Neuronal stem cell (in vitro differentiated cells): ENCODE measurements around the gene POLR2J3. TPM values are rescaled to one million over a fixed set of nuclear protein-coding genes. Genes with fewer than 3 reads are reported as not detected.
"Not testable (repeated sequence)": the region's sequence is repeated elsewhere in the genome, so short reads cannot be mapped to it uniquely, and the experiment has no call there.

Experiments used
- DNase-seq: peaks from one replicate; pipeline ENCODE4 v3.0.0-alpha.2; 2013; ENCODE audit warnings: low spot score
- H2AFZ ChIP-seq: one replicate; pipeline ENCODE4 v1.6.1; 2013; ENCODE audit warnings: mild to moderate bottlenecking, low read length, inconsistent platforms
- H2AK5ac ChIP-seq: 2 replicates; pipeline ENCODE4 v1.6.1; 2013; ENCODE audit warnings: low read depth, mild to moderate bottlenecking, inconsistent platforms, low read length, moderate library complexity, mixed read lengths
- H2BK120ac ChIP-seq: 2 replicates; pipeline ENCODE4 v1.6.1; 2013; ENCODE audit warnings: low read depth, mild to moderate bottlenecking, inconsistent platforms, low read length, moderate library complexity, mixed read lengths
- H2BK12ac ChIP-seq: one replicate; pipeline ENCODE4 v1.6.1; 2013; ENCODE audit warnings: low read length, inconsistent platforms
- H2BK15ac ChIP-seq: 2 replicates; pipeline ENCODE4 v1.6.1; 2013; ENCODE audit warnings: mild to moderate bottlenecking, low read length, inconsistent platforms, mixed read lengths
- H2BK5ac ChIP-seq: one replicate; pipeline ENCODE4 v1.6.1; 2013; ENCODE audit warnings: inconsistent platforms, mild to moderate bottlenecking, low read length, moderate library complexity
- H3K14ac ChIP-seq: one replicate; pipeline ENCODE4 v1.6.1; 2013; ENCODE audit warnings: low read length, inconsistent platforms
- H3K18ac ChIP-seq: 2 replicates; pipeline ENCODE4 v1.6.1; 2013; ENCODE audit warnings: low read length, inconsistent platforms
- H3K23ac ChIP-seq: 2 replicates; pipeline ENCODE4 v1.6.1; 2013; ENCODE audit warnings: low read depth, mild to moderate bottlenecking, mixed read lengths, low read length, inconsistent platforms; ENCODE audit not compliant: poor library complexity
- H3K27ac ChIP-seq: replicated peaks from 3 replicates; pipeline ENCODE4 v1.5.1; 2013; ENCODE audit warnings: low read length, inconsistent platforms
- H3K27me3 ChIP-seq, 3 experiments: 2 replicates each; pipeline ENCODE4 v1.6.1; 2013; ENCODE audit warnings: low read length in 3 of 3, mild to moderate bottlenecking in 2 of 3, inconsistent platforms in 1 of 3, low read depth in 1 of 3, mixed read lengths in 1 of 3, moderate library complexity in 1 of 3; ENCODE audit not compliant: control insufficient read depth in 3 of 3, insufficient read depth in 3 of 3
- H3K36me3 ChIP-seq, 2 donors: replicated peaks in 1 of 2; 2 replicates each; pipeline ENCODE4 v1.6.1; 2013; ENCODE audit warnings: low read length in 2 of 2; ENCODE audit not compliant: control insufficient read depth in 2 of 2, insufficient read depth in 2 of 2
- H3K4ac ChIP-seq: 2 replicates; pipeline ENCODE4 v1.6.1; 2013; ENCODE audit warnings: inconsistent platforms, mild to moderate bottlenecking, low read length, moderate library complexity
- H3K4me1 ChIP-seq, 2 donors: 1 replicate in 1 of 2; 2 replicates in 1 of 2; pipeline ENCODE4 v1.6.1; 2013; ENCODE audit warnings: low read length in 2 of 2, low read depth in 1 of 2; ENCODE audit not compliant: control insufficient read depth in 2 of 2, insufficient read depth in 1 of 2
- H3K4me2 ChIP-seq: one replicate; pipeline ENCODE4 v1.6.1; 2013; ENCODE audit warnings: mild to moderate bottlenecking, low read length, inconsistent platforms; ENCODE audit not compliant: insufficient read depth, poor library complexity, severe bottlenecking
- H3K4me3 ChIP-seq, 2 donors: 2 replicates each; pipeline ENCODE4 v1.5.1; 2013; ENCODE audit warnings: low read length in 2 of 2, mild to moderate bottlenecking in 2 of 2, inconsistent platforms in 1 of 2, moderate library complexity in 1 of 2
- H3K79me1 ChIP-seq: one replicate; pipeline ENCODE4 v1.6.1; 2013; ENCODE audit warnings: low read depth, mild to moderate bottlenecking, inconsistent platforms, low read length, moderate library complexity
- H3K9ac ChIP-seq: one replicate; pipeline ENCODE4 v1.6.1; 2013; ENCODE audit warnings: mild to moderate bottlenecking, low read depth, low read length, inconsistent platforms; ENCODE audit not compliant: poor library complexity
- H3K9me3 ChIP-seq, 2 donors: replicated peaks in 1 of 2; 2 replicates each; pipeline versions ENCODE3 to v1.6.1; 2013; ENCODE audit warnings: low read length in 2 of 2, mild to moderate bottlenecking in 2 of 2, inconsistent platforms in 1 of 2, low read depth in 1 of 2, mixed read lengths in 1 of 2, moderate library complexity in 1 of 2; ENCODE audit not compliant: control insufficient read depth in 2 of 2, insufficient read depth in 1 of 2
- H4K8ac ChIP-seq: one replicate; pipeline ENCODE4 v1.6.1; 2013; ENCODE audit warnings: low read depth, mild to moderate bottlenecking, inconsistent platforms, low read length, moderate library complexity
- H4K91ac ChIP-seq: one replicate; pipeline ENCODE4 v1.6.1; 2013; ENCODE audit warnings: low read length, low read depth, mild to moderate bottlenecking, inconsistent platforms; ENCODE audit not compliant: poor library complexity
- WGBS, 2 donors: extraction: QIAGEN DNeasy Blood & Tissue Kit; methylation state at CpG; one replicate each; pipeline ENCODE4 v1.1.7; 2013; ENCODE audit warnings: missing lambda C conversion rate in 2 of 2, mixed read lengths in 1 of 2; ENCODE audit not compliant: insufficient read length in 2 of 2, insufficient replicate concordance in 1 of 2; ENCODE audit errors: extremely low coverage in 2 of 2; 5-methylcytosine and 5-hydroxymethylcytosine counted together
- polyA plus RNA-seq, 2 experiments: library from polyadenylated mRNA; stranded (reverse); fragments of 200-250 nt; gene quantifications; one replicate each; pipeline ENCODE4 v1.2.3, GENCODE V29; 2013

Gene POLR2J3
- polyA plus RNA-seq (2013, experiment 1 of 2) = 98.9 TPM
- 89.8 TPM for polyA plus RNA-seq (2013, experiment 2 of 2)

- H3K14ac ChIP-seq, H2BK120ac ChIP-seq, H2BK5ac ChIP-seq, H4K91ac ChIP-seq, H3K79me1 ChIP-seq, H2AK5ac ChIP-seq, H3K9me3 ChIP-seq, H4K8ac ChIP-seq, H3K4me1 ChIP-seq, H3K36me3 ChIP-seq, H3K4ac ChIP-seq, H2AFZ ChIP-seq, H3K27ac ChIP-seq, H3K27me3 ChIP-seq, H2BK15ac ChIP-seq: not testable (repeated sequence)
- H3K23ac ChIP-seq = peak within 1 kb of the TSS; percentile 73
- peak within 1 kb of the TSS; percentile 95 for H3K9ac ChIP-seq
- peak within 1 kb of the TSS; percentile 85 for H3K18ac ChIP-seq
- peak within 1 kb of the TSS; percentile 16 for H2BK12ac ChIP-seq
- peak; percentile 93 for DNase-seq
- WGBS, 2 donors = no CpG with 5 or more reads among the region's 64 CpGs
- H3K4me3 ChIP-seq = peak within 1 kb of the TSS; percentile 46 to 76
- peak within 1 kb of the TSS; percentile 43 for H3K4me2 ChIP-seq
Observed at GRCh38 chr7:102572261-102573239, at the start of gene POLR2J3. Gene POLR2J3, minus strand, starts transcription at chr7:102572583. Its CDS starts 62 bp downstream, at chr7:102572521.

GRCh38 chr7:102618122-102618521 lies 45.7 kb upstream of the POLR2J3 start:
- not testable (repeated sequence) for H3K18ac ChIP-seq, H4K8ac ChIP-seq, H3K9me3 ChIP-seq, H2AK5ac ChIP-seq, H3K9ac ChIP-seq, H3K23ac ChIP-seq, H3K4ac ChIP-seq, H2BK120ac ChIP-seq, DNase-seq, H2BK5ac ChIP-seq, H2BK15ac ChIP-seq, H2AFZ ChIP-seq, H3K4me3 ChIP-seq, H3K4me2 ChIP-seq, H3K4me1 ChIP-seq, H3K36me3 ChIP-seq, H3K27ac ChIP-seq, H2BK12ac ChIP-seq, H3K14ac ChIP-seq, H3K27me3 ChIP-seq, H3K79me1 ChIP-seq, H4K91ac ChIP-seq
- no CpG with 5 or more reads among the region's 8 CpGs for WGBS, 2 donors

- H3K4me3 ChIP-seq = peak within 1 kb of the TSS; percentile 39 to 77
- peak within 1 kb of the TSS; percentile 69 for H3K4me2 ChIP-seq
- H3K36me3 ChIP-seq, H2AFZ ChIP-seq, H2BK12ac ChIP-seq, H3K23ac ChIP-seq, H3K9ac ChIP-seq, H2BK5ac ChIP-seq, H2BK15ac ChIP-seq, H3K4ac ChIP-seq, H3K79me1 ChIP-seq, H3K27ac ChIP-seq, H2BK120ac ChIP-seq, H2AK5ac ChIP-seq, H4K8ac ChIP-seq, H3K4me1 ChIP-seq, H3K14ac ChIP-seq, H4K91ac ChIP-seq, H3K27me3 ChIP-seq, H3K18ac ChIP-seq, H3K9me3 ChIP-seq: not testable (repeated sequence)
- WGBS, 2 donors = no CpG with 5 or more reads among the region's 62 CpGs
- peak; percentile 43 for DNase-seq
Observed at GRCh38 chr7:102616507-102617125, 44.2 kb upstream of the POLR2J3 start, which contains the start of gene RASA4. Gene RASA4, minus strand, starts transcription at chr7:102616756. Its CDS starts 67 bp downstream, at chr7:102616689.

- H3K18ac ChIP-seq, H3K4me2 ChIP-seq, H4K8ac ChIP-seq, H3K27ac ChIP-seq, H4K91ac ChIP-seq, H3K4me1 ChIP-seq, H2BK15ac ChIP-seq, H3K14ac ChIP-seq, H3K36me3 ChIP-seq, H3K23ac ChIP-seq, H2BK12ac ChIP-seq, H3K79me1 ChIP-seq, H3K27me3 ChIP-seq, H2AFZ ChIP-seq, DNase-seq, H2BK120ac ChIP-seq, H3K9ac ChIP-seq, H3K9me3 ChIP-seq, H3K4ac ChIP-seq, H3K4me3 ChIP-seq, H2BK5ac ChIP-seq, H2AK5ac ChIP-seq: not testable (repeated sequence)
- no CpG with 5 or more reads among the region's 10 CpGs for WGBS, 2 donors
Observed at GRCh38 chr7:102615930-102616329, 43.5 kb upstream of the POLR2J3 start.
